Progenitor cell of endocrine pancreas (in vitro differentiated cells): ENCODE measurements around the gene IBA57. TPM values are rescaled to one million over a fixed set of nuclear protein-coding genes. Genes with fewer than 3 reads are reported as not detected.

Source experiments
- DNase-seq: peaks from one replicate; pipeline ENCODE4 v3.0.0; 2021; ENCODE audit warnings: low spot score; ENCODE audit not compliant: unreplicated experiment
- H3K27ac Mint-ChIP-seq: 2 replicates; pipeline ENCODE4 v1.8.0; 2021; ENCODE audit warnings: mild to moderate bottlenecking, moderate library complexity, mixed read lengths
- H3K27me3 Mint-ChIP-seq: 2 replicates; pipeline ENCODE4 v1.8.0; 2021; ENCODE audit warnings: mixed read lengths
- H3K36me3 Mint-ChIP-seq: 2 replicates; pipeline ENCODE4 v1.8.0; 2022; ENCODE audit warnings: mixed read lengths; ENCODE audit not compliant: insufficient read depth
- H3K4me1 Mint-ChIP-seq: 2 replicates; pipeline ENCODE4 v1.8.0; 2021; ENCODE audit warnings: low read depth, mixed read lengths
- H3K4me3 Mint-ChIP-seq: 2 replicates; pipeline ENCODE4 v1.8.0; 2021; ENCODE audit warnings: low read depth, mild to moderate bottlenecking, moderate library complexity, mixed read lengths
- H3K9me3 Mint-ChIP-seq: 2 replicates; pipeline ENCODE4 v1.8.0; 2021; ENCODE audit warnings: low read depth, mixed read lengths
- CTCF ChIP-seq: fragments of 200-600 bp; sonication (generic); IDR thresholded peaks from one replicate; pipeline ENCODE4 v1.5.0; 2021; ENCODE audit warnings: antibody characterized with exemption, mild to moderate bottlenecking; ENCODE audit not compliant: unreplicated experiment
- total RNA-seq: library from RNA; stranded (reverse); gene quantifications from 2 replicates; pipeline ENCODE4 v1.2.1, GENCODE V29; 2021

Gene IBA57
- total RNA-seq, 1 donor from 2014 or later: 11.2 TPM

DNA sequence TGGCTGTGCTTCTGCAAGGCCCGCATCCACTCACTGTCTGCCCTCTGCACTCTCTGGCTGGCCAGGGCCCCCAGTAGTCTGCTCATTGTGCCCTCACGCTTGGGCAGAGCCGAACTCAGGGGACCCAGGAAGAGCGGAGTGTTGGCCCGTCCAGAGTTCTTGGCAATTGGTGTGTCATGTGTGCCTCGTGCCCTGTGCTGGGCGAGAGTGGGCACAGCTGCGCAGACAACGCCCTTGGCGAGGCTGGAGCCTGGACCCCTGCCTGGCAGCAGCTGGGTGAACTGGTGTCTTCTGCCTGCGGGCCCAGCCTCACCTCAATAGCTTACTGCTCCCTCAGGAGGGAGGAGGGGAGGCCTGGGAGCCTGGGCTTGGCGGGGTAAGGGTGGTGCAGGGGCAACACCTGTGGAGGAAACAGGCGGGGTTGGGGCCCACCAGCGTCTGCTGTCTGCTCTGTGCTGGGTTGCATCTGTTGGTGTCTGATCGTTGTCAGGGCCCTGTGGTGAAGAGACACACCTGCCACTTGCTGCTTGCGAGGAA lies 23.4 kb upstream of the IBA57 start:
- peak overlapping the region; percentile 90 for H3K4me3 Mint-ChIP-seq
- H3K4me1 Mint-ChIP-seq: peaks cover 5% of the 10 kb centered on the region
- peaks cover 5% of the 10 kb centered on the region for H3K27me3 Mint-ChIP-seq
- H3K9me3 Mint-ChIP-seq: no peaks in the 10 kb centered on the region
- no peak overlapping the region for H3K27ac Mint-ChIP-seq
- no peaks in the 10 kb centered on the region for H3K36me3 Mint-ChIP-seq
- no peak for DNase-seq
- TF ChIP-seq CTCF: no peak

DNA sequence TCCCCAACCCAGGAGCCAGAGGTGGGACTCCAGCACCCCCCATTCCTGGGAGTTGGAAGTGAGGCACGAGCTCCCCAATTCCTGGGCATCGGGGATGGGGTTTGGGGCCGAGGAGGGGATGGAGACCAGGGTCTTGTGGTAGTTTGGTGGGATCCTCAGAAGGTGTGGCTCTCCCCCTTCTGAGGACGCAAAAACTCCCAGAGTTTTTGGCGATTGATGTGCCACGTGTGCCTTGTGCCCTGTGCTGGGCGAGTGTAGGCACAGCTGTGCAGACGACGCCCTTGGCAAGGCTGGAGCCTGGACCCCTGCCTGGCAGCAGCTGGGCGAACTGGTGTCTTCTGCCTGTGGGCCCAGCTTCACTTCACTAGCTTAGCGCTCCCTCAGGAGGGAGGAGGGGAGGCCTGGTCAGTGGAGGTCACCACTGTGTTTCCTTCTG lies 22.9 kb upstream of the IBA57 start:
- no peak overlapping the region for H3K27ac Mint-ChIP-seq
- DNase-seq: no peak
- H3K4me3 Mint-ChIP-seq: peak overlapping the region; percentile 21

DNA sequence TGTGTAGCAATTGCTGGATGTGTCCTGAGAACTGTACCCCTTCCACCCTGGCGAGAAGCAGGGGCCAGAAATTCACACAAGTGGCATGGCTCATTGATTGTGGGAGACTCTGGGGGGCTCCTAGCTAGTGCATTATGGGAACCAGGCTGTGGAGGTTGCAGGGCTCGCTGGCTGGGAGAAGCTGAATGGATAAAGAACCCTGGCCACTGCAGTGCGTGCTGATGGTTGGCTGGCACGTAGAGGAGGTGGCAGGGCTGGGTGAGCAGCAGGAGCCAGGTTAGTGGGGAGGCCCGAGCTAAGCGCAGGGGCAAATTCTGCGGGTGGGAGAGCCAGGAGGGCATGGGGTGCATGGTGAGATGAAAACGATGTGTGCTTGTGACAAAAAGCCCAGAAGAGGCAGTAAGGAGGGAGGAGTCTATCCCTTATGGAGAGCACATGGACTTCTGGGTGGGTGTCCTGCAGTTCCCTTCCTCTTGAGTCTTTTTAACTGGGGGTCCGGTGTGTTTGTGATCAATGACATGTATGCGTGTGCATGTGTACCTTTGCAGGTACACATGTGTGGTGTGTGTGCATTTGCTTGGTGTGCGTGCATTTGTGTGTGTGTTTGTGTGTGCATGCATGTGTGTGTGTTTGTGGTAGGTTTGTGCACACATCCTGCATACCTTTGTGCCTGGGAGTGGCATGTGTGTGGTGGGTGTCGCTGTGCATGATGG lies 22.0 kb upstream of the IBA57 start:
- Mint-ChIP-seq H3K4me1 (peaks cover 5% of the 10 kb centered on the region), H3K4me3 (peak overlapping the region; percentile 16), H3K27me3 (no peaks in the 10 kb centered on the region), H3K36me3 (no peaks in the 10 kb centered on the region), H3K27ac (no peak overlapping the region), H3K9me3 (no peaks in the 10 kb centered on the region)
- no peak for DNase-seq
- no peak for TF ChIP-seq CTCF

More for the DNA sequence above, 22.9 kb upstream of the IBA57 start:
- Mint-ChIP-seq H3K9me3 (no peaks in the 10 kb centered on the region), H3K4me1 (peaks cover 5% of the 10 kb centered on the region), H3K27me3 (peaks cover under 1% of the 10 kb centered on the region), H3K36me3 (no peaks in the 10 kb centered on the region)
- no peak for TF ChIP-seq CTCF

DNA sequence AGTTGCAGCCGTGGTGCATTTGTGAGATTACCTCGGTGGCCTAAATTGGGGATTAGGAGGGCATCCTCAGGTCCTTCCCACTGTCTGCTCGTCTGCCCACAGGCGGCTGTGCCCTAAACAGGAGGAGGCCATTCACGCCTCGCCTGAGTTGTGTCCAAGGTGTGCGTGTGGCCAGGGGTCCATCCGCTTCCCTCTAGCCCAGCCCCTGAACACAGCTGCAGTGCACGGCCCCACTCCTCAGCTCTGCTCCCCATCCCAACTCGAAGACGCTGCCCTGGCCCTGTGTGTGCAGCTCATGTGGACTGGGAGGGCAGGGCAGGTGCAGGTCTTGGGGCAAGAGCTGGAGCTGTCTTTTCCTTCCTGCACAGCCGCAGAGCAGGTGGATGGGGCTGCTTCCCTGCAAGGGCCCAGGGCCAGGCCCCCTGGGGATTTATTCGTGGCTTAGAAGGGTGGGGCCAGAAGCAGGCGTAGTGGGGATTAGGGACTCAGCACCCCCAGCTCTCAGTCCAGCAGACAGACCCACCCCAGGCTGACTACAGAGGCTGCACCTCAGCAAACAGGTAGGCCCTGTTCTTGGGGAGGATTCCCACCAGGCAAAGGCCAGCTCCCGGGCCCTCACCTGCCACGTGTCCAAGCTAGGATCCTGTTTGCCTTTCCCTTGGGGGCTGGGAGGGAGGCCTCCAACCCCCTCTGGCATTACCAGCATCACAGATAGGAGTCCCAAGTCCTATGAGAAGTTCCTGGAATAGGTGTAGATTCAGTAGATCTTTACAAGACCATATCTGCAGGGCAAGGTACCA lies 21.2 kb upstream of the IBA57 start:
- no peak for TF ChIP-seq CTCF
- no peak overlapping the region for H3K27ac Mint-ChIP-seq
- no peak for DNase-seq
- H3K36me3 Mint-ChIP-seq: no peaks in the 10 kb centered on the region
- H3K9me3 Mint-ChIP-seq: no peaks in the 10 kb centered on the region
- H3K4me1 Mint-ChIP-seq: peaks cover 5% of the 10 kb centered on the region
- no peak overlapping the region for H3K4me3 Mint-ChIP-seq
- H3K27me3 Mint-ChIP-seq: no peaks in the 10 kb centered on the region

- DNase-seq: no peak
- no peak overlapping the region for H3K27ac Mint-ChIP-seq
- H3K27me3 Mint-ChIP-seq: no peaks in the 10 kb centered on the region
- H3K4me1 Mint-ChIP-seq: peaks cover 5% of the 10 kb centered on the region
- no peaks in the 10 kb centered on the region for H3K36me3 Mint-ChIP-seq
- TF ChIP-seq CTCF: no peak
- H3K9me3 Mint-ChIP-seq: no peaks in the 10 kb centered on the region
- H3K4me3 Mint-ChIP-seq: no peak overlapping the region
Measured at GRCh38 chr1:228144993-228145343, 20.6 kb upstream of the IBA57 start.
